Activated CD8-positive, alpha-beta T cell treated with anti-CD3 and anti-CD28 coated beads, Interleukin-2, amount 10 ng/mL, durations not matched to agents 7 days and 5 days (primary cell): ENCODE results near the gene TNFAIP8L3. TPM values are rescaled to one million over a fixed set of nuclear protein-coding genes. Genes with fewer than 3 reads are reported as not detected.

Source experiments
- ATAC-seq: fragments of 150-1000 bp; cut with Tn5 transposase; one replicate; pipeline ENCODE4 v1.10.0; 2021; ENCODE audit warnings: moderate library complexity
- CTCF ChIA-PET: fragments of 350-600 bp; sonication (Branson Sonifier 250); formaldehyde crosslinking; loops from one replicate; lab custom pipeline; 2021; ENCODE audit warnings: antibody characterized with exemption; lab: Charles Lee
- POLR2A ChIA-PET: fragments of 350-600 bp; sonication (Branson Sonifier 250); formaldehyde crosslinking; loops from one replicate; lab custom pipeline; 2021; ENCODE audit warnings: antibody characterized with exemption; lab: Charles Lee
- DNase-seq: peaks from one replicate; pipeline ENCODE4 v3.0.0-alpha.2; 2020
- H3K27ac Mint-ChIP-seq: one replicate; pipeline ENCODE4 v1.8.0; 2021; ENCODE audit warnings: mild to moderate bottlenecking, mixed read lengths
- H3K27me3 Mint-ChIP-seq: one replicate; pipeline ENCODE4 v1.8.0; 2021; ENCODE audit warnings: low read depth, mixed read lengths
- H3K36me3 Mint-ChIP-seq: one replicate; pipeline ENCODE4 v1.8.0; 2021; ENCODE audit warnings: low read depth, mixed read lengths
- H3K4me1 Mint-ChIP-seq: one replicate; pipeline ENCODE4 v1.8.0; 2021; ENCODE audit warnings: low read depth, mixed read lengths
- H3K4me3 Mint-ChIP-seq: one replicate; pipeline ENCODE4 v1.8.0; 2021; ENCODE audit warnings: mild to moderate bottlenecking, mixed read lengths
- H3K9me3 Mint-ChIP-seq: one replicate; pipeline ENCODE4 v1.8.0; 2022; ENCODE audit warnings: mixed read lengths; ENCODE audit not compliant: insufficient read depth
- total RNA-seq, 2 experiments: library from RNA; stranded (reverse); gene quantifications; one replicate each; pipeline ENCODE4 v1.2.3, GENCODE V29; 2021

The TNFAIP8L3 gene
- total RNA-seq, 2 experiments from 2014 or later: not detected

- POLR2A ChIA-PET: no interaction called here
- no peak for ATAC-seq
- no peak overlapping the region for H3K4me3 Mint-ChIP-seq
Observed at GRCh38 chr15:51007131-51007666, 87.5 kb downstream of the TNFAIP8L3 start.

More at GRCh38 chr15:51007131-51007666, 87.5 kb downstream of the TNFAIP8L3 start:
- no peak for DNase-seq
- CTCF ChIA-PET: no interaction called here
- Mint-ChIP-seq H3K9me3 (peaks cover 5% of the 10 kb centered on the region), H3K36me3 (peaks cover 34% of the 10 kb centered on the region), H3K27me3 (no peaks in the 10 kb centered on the region), H3K4me1 (no peaks in the 10 kb centered on the region), H3K27ac (no peak overlapping the region)

Other genes with a start within 250 kb of the TNFAIP8L3 start
- 10 to 100 TPM; 15.9 to 20.0 TPM for gene AP4E1, start 186.2 kb downstream of the TNFAIP8L3 start, total RNA-seq
- gene CYP19A1, start 243.7 kb upstream of the TNFAIP8L3 start, total RNA-seq: not detected
- gene GLDN, start 246.7 kb upstream of the TNFAIP8L3 start, total RNA-seq: not detected